Endodermal cell (in vitro differentiated cells): ENCODE data around the gene CDKL5. TPM values are rescaled to one million over a fixed set of nuclear protein-coding genes. Genes with fewer than 3 reads are reported as not detected.

Experiments used
- DNase-seq: peaks from one replicate; pipeline ENCODE4 v3.0.0-alpha.2; 2017
- H3K27ac ChIP-seq: 2 replicates; pipeline ENCODE4 v1.5.1; 2013; ENCODE audit warnings: mild to moderate bottlenecking, low read depth, low read length, moderate library complexity
- H3K27me3 ChIP-seq: 2 replicates; pipeline ENCODE4 v1.6.1; 2013; ENCODE audit warnings: mild to moderate bottlenecking, low read length, moderate library complexity; ENCODE audit not compliant: insufficient read depth, control insufficient read depth, poor library complexity, severe bottlenecking
- H3K36me3 ChIP-seq: 2 replicates; pipeline ENCODE4 v1.7.0; 2013; ENCODE audit warnings: mild to moderate bottlenecking, low read length, moderate library complexity; ENCODE audit not compliant: control insufficient read depth, insufficient read depth
- H3K4me1 ChIP-seq: one replicate; pipeline ENCODE4 v1.7.0; 2013; ENCODE audit warnings: low read length; ENCODE audit not compliant: control insufficient read depth, insufficient read depth
- H3K4me3 ChIP-seq: 2 replicates; pipeline ENCODE4 v1.5.1; 2013; ENCODE audit warnings: mild to moderate bottlenecking, low read length, moderate library complexity
- H3K9ac ChIP-seq: 2 replicates; pipeline ENCODE4 v1.6.1; 2013; ENCODE audit warnings: mild to moderate bottlenecking, low read length, moderate library complexity; ENCODE audit not compliant: poor library complexity, severe bottlenecking; ENCODE audit errors: extremely low read depth
- H3K9me3 ChIP-seq: 2 replicates; pipeline ENCODE4 v1.6.1; 2013; ENCODE audit warnings: mild to moderate bottlenecking, low read length, moderate library complexity; ENCODE audit not compliant: control insufficient read depth
- H3K27ac Mint-ChIP-seq: 2 replicates; pipeline ENCODE4 v1.8.0; 2020; ENCODE audit warnings: mixed read lengths
- H3K27me3 Mint-ChIP-seq: 2 replicates; pipeline ENCODE4 v1.8.0; 2021; ENCODE audit warnings: mild to moderate bottlenecking, mixed read lengths; ENCODE audit not compliant: insufficient read depth
- H3K36me3 Mint-ChIP-seq: 2 replicates; pipeline ENCODE4 v1.8.0; 2020; ENCODE audit warnings: low read depth, mixed read lengths
- H3K4me1 Mint-ChIP-seq: 2 replicates; pipeline ENCODE4 v1.8.0; 2020; ENCODE audit warnings: mixed read lengths
- H3K4me3 Mint-ChIP-seq: 2 replicates; pipeline ENCODE4 v1.8.0; 2020; ENCODE audit warnings: mild to moderate bottlenecking, moderate library complexity, mixed read lengths
- H3K9me3 Mint-ChIP-seq: 2 replicates; pipeline ENCODE4 v1.8.0; 2020; ENCODE audit warnings: mild to moderate bottlenecking, mixed read lengths
- CTCF ChIP-seq: fragments of 200-600 bp; sonication (generic); conservative IDR thresholded peaks from 2 replicates; pipeline ENCODE4 v1.5.0; 2021; ENCODE audit warnings: antibody characterized with exemption, mild to moderate bottlenecking
- WGBS, 2 experiments: methylation state at CpG; one replicate each; pipeline versions ENCODE4 v1.1.5 to v1.1.7; 2013; ENCODE audit warnings: missing lambda C conversion rate in 2 of 2, mixed read lengths in 1 of 2; ENCODE audit not compliant: insufficient coverage in 1 of 2, insufficient read length in 1 of 2; 5-methylcytosine and 5-hydroxymethylcytosine counted together
- total RNA-seq, 2 donors: library from RNA; stranded (reverse); fragmentation: NEBNext Ultra II Directional in 1 of 2; extraction: Animal tissue kit (Norgen Biotek cat#: 25700) in 1 of 2; gene quantifications; 2 replicates in 1 of 2; 3 replicates in 1 of 2; pipeline ENCODE4 v1.2.1, GENCODE V29; 2021

CDKL5 gene
- total RNA-seq, 2 donors from 2014 or later = 18.2 to 19.3 TPM

- Histone ChIP-seq H3K27ac (no peak overlapping the region), H3K4me3 (no peak overlapping the region), H3K27me3 (no peaks in the 10 kb centered on the region), H3K4me1 (no peaks in the 10 kb centered on the region), H3K9ac (no peak overlapping the region), H3K36me3 (no peaks in the 10 kb centered on the region), H3K9me3 (no peaks in the 10 kb centered on the region)
- Mint-ChIP-seq H3K4me1 (peaks cover 1% of the 10 kb centered on the region), H3K27me3 (no peaks in the 10 kb centered on the region), H3K4me3 (no peak overlapping the region), H3K9me3 (peaks cover 12% of the 10 kb centered on the region), H3K27ac (no peak overlapping the region), H3K36me3 (peaks cover 2% of the 10 kb centered on the region)
- WGBS, 2 experiments = 92 to 100% methylated on average over 2 to 3 of the region's 3 CpGs
- no peak for DNase-seq
- no peak for TF ChIP-seq CTCF
Observed at GRCh38 chrX:18558799-18559198, 133.4 kb downstream of the CDKL5 start.

- DNase-seq = no peak
- Histone ChIP-seq H3K9ac (no peak overlapping the region), H3K27me3 (no peaks in the 10 kb centered on the region), H3K36me3 (no peaks in the 10 kb centered on the region), H3K4me3 (no peak overlapping the region), H3K4me1 (no peaks in the 10 kb centered on the region), H3K9me3 (no peaks in the 10 kb centered on the region), H3K27ac (no peak overlapping the region)
- TF ChIP-seq CTCF = no peak
- peaks cover 12% of the 10 kb centered on the region for H3K4me1 Mint-ChIP-seq
- H3K4me3 Mint-ChIP-seq = no peak overlapping the region
- H3K36me3 Mint-ChIP-seq = peaks cover 2% of the 10 kb centered on the region
- H3K27ac Mint-ChIP-seq = no peak overlapping the region
- H3K9me3 Mint-ChIP-seq = peaks cover 24% of the 10 kb centered on the region
- H3K27me3 Mint-ChIP-seq = no peaks in the 10 kb centered on the region
- WGBS, 2 experiments = 80 to 100% methylated on average over 1 of the region's 1 CpG
Observed at GRCh38 chrX:18561020-18561419, 135.6 kb downstream of the CDKL5 start.

- Mint-ChIP-seq H3K27ac (no peak overlapping the region), H3K9me3 (peaks cover 29% of the 10 kb centered on the region), H3K4me3 (no peak overlapping the region), H3K36me3 (no peaks in the 10 kb centered on the region), H3K27me3 (no peaks in the 10 kb centered on the region), H3K4me1 (peaks cover 16% of the 10 kb centered on the region)
- H3K4me3 ChIP-seq = no peak overlapping the region
- H3K36me3 ChIP-seq = no peaks in the 10 kb centered on the region
- no peaks in the 10 kb centered on the region for H3K9me3 ChIP-seq
- WGBS, 2 experiments = 71% methylated on average over 1 of the region's 1 CpG; no CpG with 5 or more reads in 1 of the 2 experiments
- H3K27ac ChIP-seq = no peak overlapping the region
- no peaks in the 10 kb centered on the region for H3K27me3 ChIP-seq
- H3K4me1 ChIP-seq = no peaks in the 10 kb centered on the region
- no peak for TF ChIP-seq CTCF
- DNase-seq = no peak
- H3K9ac ChIP-seq = no peak overlapping the region
Observed at GRCh38 chrX:18565727-18566126, 140.3 kb downstream of the CDKL5 start.
